ENCODE measurements around the gene BCAR3.

BCAR3 gene

GRCh38 chr1:93635614-93636543 is 45.8 kb downstream of the BCAR3 start:
- no peak for DNase-seq

GRCh38 chr1:93633313-93633712 is 48.3 kb downstream of the BCAR3 start:
- no peak for DNase-seq

GRCh38 chr1:93631626-93632365 is 49.8 kb downstream of the BCAR3 start:
- DNase-seq = no peak

- DNase-seq = no peak
Observed at GRCh38 chr1:93630168-93630567, 51.5 kb downstream of the BCAR3 start.

- peak; percentile 59 for DNase-seq
Observed at GRCh38 chr1:93629101-93630059, 52.3 kb downstream of the BCAR3 start.

DNA sequence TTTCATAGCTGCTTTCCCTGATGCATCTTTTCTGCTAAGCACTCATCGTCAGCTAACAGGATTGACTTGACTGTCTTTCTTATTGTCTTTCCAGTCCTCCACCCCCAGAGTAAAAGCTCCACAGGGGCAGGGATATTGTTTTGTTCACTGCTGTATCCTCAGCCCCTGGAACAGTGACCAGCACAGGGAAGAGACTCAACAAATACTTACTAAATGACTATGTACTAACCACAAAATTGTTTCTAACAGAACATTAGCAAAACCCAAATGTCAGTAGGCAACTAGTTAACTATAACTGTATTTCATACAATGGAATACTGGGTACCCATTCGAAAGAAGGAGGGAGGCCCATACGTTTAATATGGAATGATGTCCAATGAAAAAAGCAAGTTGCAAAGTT is 53.0 kb downstream of the BCAR3 start:
- DNase-seq = no peak

- DNase-seq = no peak
Observed at GRCh38 chr1:93625582-93626327, 55.9 kb downstream of the BCAR3 start.

GRCh38 chr1:93623875-93624274 is 57.8 kb downstream of the BCAR3 start:
- DNase-seq = no peak

GRCh38 chr1:93623436-93623835 is 58.2 kb downstream of the BCAR3 start:
- DNase-seq = no peak

DNA sequence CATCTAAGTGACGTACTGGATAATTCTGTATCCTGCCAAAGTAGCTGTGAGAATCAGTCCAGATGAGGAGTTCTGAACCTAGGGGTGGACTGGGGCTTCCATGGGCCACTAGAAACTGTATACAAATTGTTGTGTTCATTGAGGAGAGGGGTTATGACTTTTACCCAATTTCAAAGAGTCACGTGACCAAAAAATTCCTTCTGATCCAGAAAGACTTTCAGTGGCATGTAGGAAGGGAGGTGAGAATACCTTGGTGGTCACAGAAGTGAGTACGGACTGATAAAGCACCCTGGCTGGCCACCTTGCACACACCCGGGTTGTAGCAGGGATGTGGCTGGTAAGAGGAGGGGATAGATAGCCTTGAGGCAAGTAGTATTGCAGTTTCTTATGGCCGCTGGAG is 60.4 kb downstream of the BCAR3 start:
- no peak for DNase-seq

DNA sequence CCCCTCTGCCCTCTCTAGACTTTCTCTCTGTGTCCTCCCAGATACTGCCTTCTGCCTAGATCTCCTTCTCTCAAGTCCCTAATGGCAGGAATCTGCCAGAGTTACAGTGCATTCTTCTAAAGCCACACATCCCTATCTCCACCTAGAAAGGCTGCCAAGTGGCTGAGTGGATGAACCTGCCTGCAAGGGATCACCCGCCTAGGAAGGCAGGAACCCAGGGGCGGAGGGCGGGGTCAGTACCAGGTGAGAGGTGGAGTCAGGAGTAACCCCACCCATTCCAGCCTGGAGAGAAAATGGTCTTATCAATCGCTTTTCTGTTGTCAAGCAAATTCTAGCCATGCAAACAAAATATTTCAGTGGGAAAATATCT is 60.8 kb downstream of the BCAR3 start:
- DNase-seq = no peak

- no peak for DNase-seq
Observed at GRCh38 chr1:93620172-93620840, 61.3 kb downstream of the BCAR3 start.

DNA sequence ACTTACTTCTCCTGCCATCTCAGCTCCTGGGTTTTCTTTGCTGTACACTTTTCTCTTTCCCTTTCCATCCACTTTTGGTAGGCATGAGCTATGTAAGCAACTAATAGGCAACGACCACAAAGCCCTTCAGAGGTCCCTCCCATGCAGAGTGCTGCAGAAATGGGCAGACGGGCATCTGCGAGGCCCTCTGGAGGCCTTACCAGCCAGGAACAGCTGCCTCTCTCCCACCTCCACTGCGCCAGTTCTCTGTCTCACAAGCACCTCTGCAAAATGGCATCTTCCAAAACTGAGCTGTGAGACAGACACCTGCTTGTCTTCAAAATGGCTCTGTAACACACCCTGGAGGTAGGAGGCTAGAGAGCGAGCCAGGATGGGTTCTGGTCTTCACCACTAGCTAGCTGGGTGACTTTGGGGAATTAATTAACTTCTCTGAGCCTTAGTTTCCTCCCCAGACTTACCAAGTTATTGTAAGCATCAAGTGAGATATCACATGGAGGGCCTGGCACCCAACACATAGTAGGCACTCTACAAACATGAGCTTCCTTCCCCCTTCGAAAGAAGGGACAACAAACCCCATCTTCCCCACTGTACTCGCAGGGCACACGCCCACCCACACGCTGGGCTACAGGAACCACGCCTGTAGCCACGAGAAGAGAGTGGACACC is 62.0 kb downstream of the BCAR3 start:
- DNase-seq = no peak

DNA sequence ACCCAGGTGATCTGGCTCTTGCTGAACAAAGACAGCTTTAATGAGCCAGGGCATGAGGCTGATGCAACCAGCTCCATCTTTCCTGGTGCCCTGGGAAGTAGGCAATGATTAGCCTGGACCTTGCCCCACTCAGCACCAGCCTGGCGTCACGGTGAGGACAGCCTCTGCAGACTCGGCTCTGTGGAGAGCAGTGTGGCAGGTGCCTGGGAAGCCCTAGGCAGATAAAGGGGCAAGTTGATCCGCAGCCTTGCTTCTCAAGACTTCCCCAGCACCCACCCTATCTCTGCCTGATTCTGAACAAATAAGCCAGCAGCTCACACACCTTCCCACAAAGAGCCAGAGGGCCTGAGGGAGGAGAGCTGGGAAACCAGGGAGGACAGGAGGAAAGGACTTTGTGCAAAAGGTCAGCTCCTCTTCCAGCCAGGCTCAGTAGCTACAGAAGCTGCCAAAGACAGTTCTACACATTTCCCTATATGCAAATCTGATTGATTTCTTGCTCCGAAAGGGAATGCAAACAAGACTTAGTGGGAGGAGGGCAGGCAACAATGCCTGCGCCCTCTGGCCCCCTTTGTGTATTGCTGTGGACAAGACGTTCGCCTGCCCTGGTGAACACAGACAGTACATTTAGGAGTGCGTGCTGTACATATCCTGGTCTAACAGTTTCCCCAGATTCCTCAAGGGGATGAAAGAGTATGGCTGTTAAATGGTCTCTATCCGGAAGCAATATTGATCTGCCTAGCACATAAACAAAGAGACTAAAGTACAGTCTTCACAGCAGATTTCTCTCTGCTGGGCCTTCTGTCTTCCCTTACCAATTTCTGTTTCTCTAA is 63.8 kb downstream of the BCAR3 start:
- DNase-seq = no peak

DNA sequence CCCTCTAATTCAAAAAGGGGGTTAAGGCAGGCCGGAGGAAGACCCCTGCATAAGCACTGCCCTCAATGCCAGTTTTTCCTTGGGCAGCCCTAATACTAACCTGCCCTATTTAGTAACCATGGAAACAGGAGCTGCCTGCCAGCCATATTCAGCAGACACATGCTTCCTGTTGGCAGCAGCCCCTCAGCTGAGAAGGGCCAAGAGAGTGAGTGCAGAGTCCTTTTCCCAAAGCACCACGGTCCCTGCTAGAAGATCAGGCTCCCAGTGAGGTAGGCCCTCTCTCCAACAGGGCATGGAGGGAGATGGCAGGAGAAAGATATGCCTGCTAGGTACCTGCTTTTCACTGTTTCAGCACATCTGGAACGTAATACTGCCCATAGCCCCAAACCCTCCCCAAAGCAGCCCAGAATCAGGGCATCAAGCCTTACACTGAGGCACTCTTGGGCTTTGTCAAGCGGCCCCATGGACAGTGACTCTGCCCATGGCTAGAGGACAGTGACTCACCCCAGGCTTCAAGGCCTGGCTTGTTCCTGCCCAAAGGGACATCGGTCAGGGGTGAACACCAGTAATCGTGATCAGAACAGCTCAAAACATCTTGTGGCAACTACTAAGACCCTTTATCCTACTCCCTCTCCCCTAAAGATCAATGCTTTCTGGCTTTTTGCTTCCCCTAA is 64.5 kb downstream of the BCAR3 start:
- no peak for DNase-seq

DNA sequence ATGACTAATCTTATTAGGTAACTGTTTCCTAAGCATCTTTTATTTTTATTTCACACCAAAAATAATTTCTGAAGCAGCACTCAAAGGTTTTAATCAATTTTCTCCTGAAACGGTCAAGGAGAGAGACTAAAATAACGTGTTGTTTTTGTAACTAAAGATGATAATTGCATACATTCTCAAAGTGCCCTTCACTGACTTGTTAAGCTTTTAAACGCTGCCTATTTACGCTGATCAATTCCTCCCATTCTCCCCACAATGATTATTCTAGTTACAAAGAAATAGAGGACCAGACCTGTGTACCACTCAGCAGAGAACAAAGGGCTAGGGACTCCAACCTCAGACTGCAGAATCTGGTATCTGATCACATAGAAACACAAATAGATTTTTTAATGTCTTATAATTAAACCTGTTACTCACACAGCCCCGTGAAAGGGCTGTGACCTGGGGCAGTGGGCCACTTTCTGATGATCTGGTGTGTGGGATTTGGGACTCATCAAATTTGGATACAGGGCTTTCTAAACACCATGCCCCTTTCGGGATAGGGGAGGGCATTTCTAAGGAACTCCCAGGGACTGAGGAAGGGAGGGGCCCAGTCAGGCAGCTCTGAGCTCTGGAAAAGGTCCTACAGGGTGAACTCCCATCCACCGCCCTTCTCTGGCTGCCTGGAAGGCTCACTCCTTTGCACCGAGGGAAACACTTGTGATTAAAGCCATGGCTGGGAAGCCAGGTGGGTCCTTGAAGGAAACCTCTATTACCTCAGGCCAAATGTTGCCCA is 65.2 kb downstream of the BCAR3 start:
- DNase-seq = no peak

- DNase-seq = no peak
Observed at GRCh38 chr1:93615582-93616150, 66.0 kb downstream of the BCAR3 start.

- no peak for DNase-seq
Observed at GRCh38 chr1:93614986-93615581, 66.6 kb downstream of the BCAR3 start.
